Measurements from ENCODE around the gene MMP8.

The MMP8 gene

GRCh38 chr11:102757823-102758549 is 33.2 kb upstream of the MMP8 start:
- no peaks in the 10 kb centered on the region for H3K36me3 ChIP-seq (ENCODE audit: insufficient read depth, low read length)
- H3F3A ChIP-seq (ENCODE audit: low read depth) = no peaks in the 10 kb centered on the region
- no peaks in the 10 kb centered on the region for H3K4me1 ChIP-seq (ENCODE audit: insufficient read depth, low read length, poor library complexity, severe bottlenecking)
- H3K79me2 ChIP-seq (ENCODE audit: insufficient read depth, low read length) = no peaks in the 10 kb centered on the region
- H3K9ac ChIP-seq (ENCODE audit: low read depth, low read length, poor library complexity, severe bottlenecking) = no peak overlapping the region
- H3K4me3 ChIP-seq (ENCODE audit: low read length, poor library complexity, severe bottlenecking) = no peak overlapping the region
- TF ChIP-seq EZH2phosphoT487 (IDR thresholded peaks at IDR 0.05; ENCODE audit: borderline replicate concordance) (no peak), CTCF (conservative IDR thresholded peaks at IDR 0.05; ENCODE audit: low read length) (no peak)
- H3K9me3 ChIP-seq (ENCODE audit: insufficient read depth, low read depth, low read length) = no peaks in the 10 kb centered on the region
- H3K27me3 ChIP-seq (ENCODE audit: insufficient read depth, low read length, poor library complexity, severe bottlenecking) = no peaks in the 10 kb centered on the region
- H3K4me2 ChIP-seq (ENCODE audit: low read depth, low read length, poor library complexity, severe bottlenecking) = no peak overlapping the region
- no peak overlapping the region for H2AFZ ChIP-seq (ENCODE audit: low read length)
- no peaks in the 10 kb centered on the region for H3K9me2 ChIP-seq (replicated peaks; ENCODE audit: low read depth, low read length)
- H4K20me1 ChIP-seq (ENCODE audit: insufficient read depth, low read length, poor library complexity, severe bottlenecking) = no peaks in the 10 kb centered on the region

GRCh38 chr11:102753267-102753666 is 28.5 kb upstream of the MMP8 start:
- Histone ChIP-seq H3F3A (ENCODE audit: low read depth) (no peaks in the 10 kb centered on the region), H3K9me2 (replicated peaks; ENCODE audit: low read depth, low read length) (no peaks in the 10 kb centered on the region), H3K9me3 (ENCODE audit: insufficient read depth, low read depth, low read length) (no peaks in the 10 kb centered on the region), H2AFZ (ENCODE audit: low read length) (no peak overlapping the region), H3K9ac (ENCODE audit: low read depth, low read length, poor library complexity, severe bottlenecking) (no peak overlapping the region), H3K4me3 (ENCODE audit: low read length, poor library complexity, severe bottlenecking) (no peak overlapping the region), H3K36me3 (ENCODE audit: insufficient read depth, low read length) (no peaks in the 10 kb centered on the region), H3K27me3 (ENCODE audit: insufficient read depth, low read length, poor library complexity, severe bottlenecking) (peaks cover 6% of the 10 kb centered on the region), H4K20me1 (ENCODE audit: insufficient read depth, low read length, poor library complexity, severe bottlenecking) (no peaks in the 10 kb centered on the region), H3K4me2 (ENCODE audit: low read depth, low read length, poor library complexity, severe bottlenecking) (no peak overlapping the region), H3K4me1 (ENCODE audit: insufficient read depth, low read length, poor library complexity, severe bottlenecking) (no peaks in the 10 kb centered on the region), H3K79me2 (ENCODE audit: insufficient read depth, low read length) (no peaks in the 10 kb centered on the region)
- TF ChIP-seq CTCF (conservative IDR thresholded peaks at IDR 0.05; ENCODE audit: low read length) = no peak

GRCh38 chr11:102751673-102752072 is 26.9 kb upstream of the MMP8 start:
- no peak for TF ChIP-seq CTCF (conservative IDR thresholded peaks at IDR 0.05; ENCODE audit: low read length)
- TF ChIP-seq EZH2phosphoT487 (IDR thresholded peaks at IDR 0.05; ENCODE audit: borderline replicate concordance) = no peak
- Histone ChIP-seq H3K4me2 (ENCODE audit: low read depth, low read length, poor library complexity, severe bottlenecking) (no peak overlapping the region), H3K9me2 (replicated peaks; ENCODE audit: low read depth, low read length) (no peaks in the 10 kb centered on the region), H4K20me1 (ENCODE audit: insufficient read depth, low read length, poor library complexity, severe bottlenecking) (no peaks in the 10 kb centered on the region), H3K36me3 (ENCODE audit: insufficient read depth, low read length) (no peaks in the 10 kb centered on the region), H2AFZ (ENCODE audit: low read length) (no peak overlapping the region), H3K4me1 (ENCODE audit: insufficient read depth, low read length, poor library complexity, severe bottlenecking) (no peaks in the 10 kb centered on the region), H3K27me3 (ENCODE audit: insufficient read depth, low read length, poor library complexity, severe bottlenecking) (peaks cover 6% of the 10 kb centered on the region), H3K9me3 (ENCODE audit: insufficient read depth, low read depth, low read length) (no peaks in the 10 kb centered on the region), H3F3A (ENCODE audit: low read depth) (no peaks in the 10 kb centered on the region), H3K9ac (ENCODE audit: low read depth, low read length, poor library complexity, severe bottlenecking) (no peak overlapping the region), H3K79me2 (ENCODE audit: insufficient read depth, low read length) (no peaks in the 10 kb centered on the region), H3K4me3 (ENCODE audit: low read length, poor library complexity, severe bottlenecking) (no peak overlapping the region)
